Skeletal muscle tissue (tissue), 4 donors: ENCODE data around the gene ARHGAP42. TPM values are rescaled to one million over a fixed set of nuclear protein-coding genes. Genes with fewer than 3 reads are reported as not detected.

ENCODE experiments used
- H3K27ac ChIP-seq: one replicate; pipeline ENCODE4 v1.7.0; 2013; ENCODE audit warnings: mild to moderate bottlenecking, low read depth, low read length, inconsistent platforms
- H3K27me3 ChIP-seq, 3 donors: one replicate each; pipeline ENCODE4 v1.7.0; 2013; ENCODE audit warnings: low read length in 3 of 3; ENCODE audit not compliant: control insufficient read depth in 3 of 3, insufficient read depth in 3 of 3
- H3K36me3 ChIP-seq, 3 donors: one replicate each; pipeline ENCODE4 v1.7.0; 2013; ENCODE audit warnings: low read length in 3 of 3; ENCODE audit not compliant: control insufficient read depth in 3 of 3, insufficient read depth in 3 of 3
- H3K4me1 ChIP-seq, 3 donors: one replicate each; pipeline ENCODE4 v1.7.0; 2013; ENCODE audit warnings: low read length in 3 of 3, mild to moderate bottlenecking in 3 of 3; ENCODE audit not compliant: control insufficient read depth in 3 of 3, insufficient read depth in 3 of 3
- H3K4me3 ChIP-seq, 3 donors: one replicate each; pipeline ENCODE4 v1.7.0; 2013; ENCODE audit warnings: low read length in 3 of 3
- H3K9ac ChIP-seq, 3 donors: one replicate each; pipeline ENCODE4 v1.7.0; 2013; ENCODE audit warnings: low read length in 3 of 3, mild to moderate bottlenecking in 3 of 3, moderate library complexity in 2 of 3, low read depth in 1 of 3
- H3K9me3 ChIP-seq, 3 donors: one replicate each; pipeline ENCODE4 v1.7.0; 2013; ENCODE audit warnings: low read length in 3 of 3; ENCODE audit not compliant: control insufficient read depth in 3 of 3
- total RNA-seq: library from RNA; depleted of rRNA; stranded (reverse); fragments of >200 nt; gene quantifications from one replicate; pipeline ENCODE4 v1.2.3, GENCODE V29; 2014
- donor health status: Osteomylitis.

The ARHGAP42 gene
- total RNA-seq, 1 donor from 2014 or later = 23.5 TPM

DNA sequence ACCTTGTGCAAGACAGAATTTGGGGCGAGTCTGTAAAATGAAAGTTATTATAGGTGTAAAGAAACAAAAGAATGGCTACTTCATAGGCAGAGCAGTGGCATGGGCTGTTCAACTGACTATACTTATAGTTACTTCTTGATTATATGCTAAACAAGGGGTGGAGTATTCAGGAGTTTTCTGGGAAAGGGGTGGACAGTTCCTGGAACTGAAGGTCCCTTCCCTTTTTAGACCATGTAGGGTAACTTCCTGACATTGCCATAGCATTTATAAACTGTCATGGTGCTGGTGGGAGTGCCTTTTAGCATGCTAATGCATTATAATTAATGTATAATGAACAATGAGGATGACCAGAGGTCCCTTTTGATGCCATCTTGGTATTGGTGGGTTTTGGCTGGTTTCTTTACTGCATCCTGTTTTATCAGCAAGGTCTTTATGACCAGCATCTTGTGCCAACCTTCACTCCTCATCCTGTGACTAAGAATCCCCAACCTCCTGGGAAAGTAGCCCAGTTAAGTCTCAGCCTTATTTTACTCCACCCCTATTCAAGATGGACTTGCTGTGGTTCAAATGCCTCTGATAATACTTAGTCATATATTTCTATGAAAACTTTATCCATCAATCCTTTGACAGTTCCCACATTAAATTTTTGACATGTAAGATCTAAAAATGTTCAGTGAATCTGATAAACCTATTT is 118.6 kb downstream of the ARHGAP42 start:
- Histone ChIP-seq H3K4me1 (peaks cover 0 to 2% (median 0%) of the 10 kb centered on the region in 3 donors), H3K27ac (no peak overlapping the region), H3K9ac (no peak overlapping the region), H3K36me3 (no peaks in the 10 kb centered on the region), H3K27me3 (no peaks in the 10 kb centered on the region), H3K9me3 (no peaks in the 10 kb centered on the region), H3K4me3 (no peak overlapping the region)

DNA sequence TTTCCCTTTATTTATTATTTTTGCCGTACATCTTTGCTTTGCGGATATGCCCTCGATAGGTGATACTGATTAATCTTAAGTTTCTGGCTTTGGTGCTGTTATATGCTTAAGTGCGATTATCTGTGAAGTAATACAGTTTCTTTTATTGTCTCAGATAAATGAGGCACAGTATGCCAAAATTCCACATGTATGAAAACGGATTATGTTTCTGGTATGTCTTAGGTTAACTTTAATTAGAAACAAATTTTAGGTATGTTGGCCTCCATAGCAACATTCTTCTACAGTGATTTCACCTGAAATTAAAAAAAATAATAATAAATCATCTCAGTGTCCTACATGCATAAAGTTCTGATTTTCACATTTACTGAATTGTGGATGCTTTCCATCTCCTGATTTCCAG is 119.2 kb downstream of the ARHGAP42 start:
- H3K36me3 ChIP-seq = no peaks in the 10 kb centered on the region
- H3K4me3 ChIP-seq = no peak overlapping the region
- H3K27me3 ChIP-seq = no peaks in the 10 kb centered on the region
- no peak overlapping the region for H3K9ac ChIP-seq
- H3K9me3 ChIP-seq = no peaks in the 10 kb centered on the region
- peaks cover 0 to 2% (median 0%) of the 10 kb centered on the region in 3 donors for H3K4me1 ChIP-seq
- H3K27ac ChIP-seq = no peak overlapping the region

DNA sequence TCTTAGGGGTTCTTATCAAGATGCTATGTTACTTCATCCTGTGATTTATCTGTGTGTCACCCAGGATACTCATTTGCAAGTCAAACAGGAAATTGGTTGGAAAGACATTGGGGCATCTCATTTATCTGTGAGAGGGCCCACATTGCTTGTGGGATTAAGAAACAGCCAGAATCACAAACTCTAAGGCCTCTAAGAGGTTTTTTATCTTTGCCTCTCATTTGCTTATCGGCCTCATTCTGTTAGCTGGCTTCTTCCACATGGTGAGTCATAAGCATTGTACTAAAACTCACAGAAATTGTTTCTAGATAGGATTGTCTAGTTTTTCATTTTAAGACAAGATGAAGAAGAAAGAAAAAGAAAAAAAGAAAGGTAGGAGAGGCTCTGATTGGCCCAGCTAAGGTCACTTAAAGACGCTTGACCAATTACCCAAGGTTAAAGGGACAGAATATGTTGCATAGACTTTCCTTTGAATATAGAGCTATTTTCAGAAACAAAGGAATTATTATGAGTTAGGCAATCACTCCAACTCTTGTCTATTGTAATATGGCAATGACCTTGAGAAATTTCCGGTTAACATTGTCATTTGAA is 121.9 kb downstream of the ARHGAP42 start:
- H3K9ac ChIP-seq = no peak overlapping the region
- H3K4me1 ChIP-seq = peaks cover 0 to 2% (median 0%) of the 10 kb centered on the region in 3 donors
- no peaks in the 10 kb centered on the region for H3K27me3 ChIP-seq
- H3K27ac ChIP-seq = no peak overlapping the region
- no peaks in the 10 kb centered on the region for H3K9me3 ChIP-seq
- no peak overlapping the region for H3K4me3 ChIP-seq
- no peaks in the 10 kb centered on the region for H3K36me3 ChIP-seq

DNA sequence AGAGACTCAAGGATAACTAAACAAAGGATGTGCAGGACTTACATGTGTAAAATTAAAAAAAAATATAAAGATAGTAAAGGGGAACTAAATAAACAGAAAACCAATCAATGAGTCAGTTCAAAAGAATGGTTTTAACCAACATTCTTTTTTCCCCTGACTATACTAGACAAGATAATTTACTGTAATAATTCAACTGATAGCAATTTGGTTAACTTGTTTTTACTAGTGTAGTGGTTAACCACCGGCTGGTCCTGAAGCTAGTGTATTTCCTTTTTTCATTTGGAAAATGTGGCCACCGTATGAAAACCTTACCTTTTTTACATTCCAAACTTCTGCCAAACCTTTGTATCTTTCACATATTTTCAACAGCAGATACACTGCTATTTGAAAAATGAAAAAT is 123.1 kb downstream of the ARHGAP42 start:
- Histone ChIP-seq H3K9me3 (no peaks in the 10 kb centered on the region), H3K4me3 (no peak overlapping the region), H3K9ac (no peak overlapping the region), H3K27me3 (no peaks in the 10 kb centered on the region), H3K4me1 (peaks cover 0 to 2% (median 0%) of the 10 kb centered on the region in 3 donors), H3K36me3 (no peaks in the 10 kb centered on the region), H3K27ac (no peak overlapping the region)

DNA sequence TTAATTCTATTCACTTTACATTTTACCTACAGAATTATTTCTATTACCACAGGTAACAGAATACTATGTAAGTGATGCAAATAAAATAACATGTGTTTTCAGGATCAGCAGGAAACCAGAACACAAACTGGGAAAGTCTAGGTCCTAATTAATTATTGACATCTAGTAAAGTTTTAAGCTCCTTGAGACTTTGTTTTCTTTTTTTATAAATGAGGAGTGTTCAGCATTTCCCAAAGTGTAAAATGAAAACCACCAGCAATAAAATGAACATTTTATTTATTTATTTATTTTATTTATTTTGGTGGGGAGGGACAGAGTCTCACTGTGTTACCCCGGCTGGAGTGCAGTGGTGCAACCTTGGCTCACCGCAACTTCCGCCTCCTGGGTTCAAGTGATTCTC is 123.6 kb downstream of the ARHGAP42 start:
- Histone ChIP-seq H3K27me3 (no peaks in the 10 kb centered on the region), H3K27ac (no peak overlapping the region), H3K4me1 (peaks cover 0 to 2% (median 0%) of the 10 kb centered on the region in 3 donors), H3K9me3 (no peaks in the 10 kb centered on the region), H3K9ac (no peak overlapping the region), H3K4me3 (no peak overlapping the region), H3K36me3 (no peaks in the 10 kb centered on the region)

DNA sequence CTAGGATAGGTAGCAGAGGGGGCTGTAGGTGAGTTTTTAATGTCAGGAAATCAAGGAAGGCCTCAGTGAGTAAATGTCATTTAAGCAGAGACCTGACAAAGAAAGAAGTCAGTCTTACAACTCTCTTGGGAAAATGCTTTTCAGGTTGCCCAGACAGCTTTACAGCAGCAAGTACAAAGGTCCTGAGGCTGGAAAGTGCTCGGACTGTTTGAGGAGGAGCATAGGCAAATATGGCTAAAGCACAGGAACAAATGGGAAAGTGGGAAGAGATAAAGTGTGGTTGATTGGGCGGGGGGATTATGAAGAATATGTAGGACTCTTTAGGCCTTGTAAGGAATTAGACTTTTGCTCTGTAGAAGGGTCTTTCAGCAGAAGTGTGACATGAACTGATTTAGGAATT is 125.4 kb downstream of the ARHGAP42 start:
- H3K36me3 ChIP-seq = no peaks in the 10 kb centered on the region
- no peak overlapping the region for H3K9ac ChIP-seq
- H3K27ac ChIP-seq = no peak overlapping the region

DNA sequence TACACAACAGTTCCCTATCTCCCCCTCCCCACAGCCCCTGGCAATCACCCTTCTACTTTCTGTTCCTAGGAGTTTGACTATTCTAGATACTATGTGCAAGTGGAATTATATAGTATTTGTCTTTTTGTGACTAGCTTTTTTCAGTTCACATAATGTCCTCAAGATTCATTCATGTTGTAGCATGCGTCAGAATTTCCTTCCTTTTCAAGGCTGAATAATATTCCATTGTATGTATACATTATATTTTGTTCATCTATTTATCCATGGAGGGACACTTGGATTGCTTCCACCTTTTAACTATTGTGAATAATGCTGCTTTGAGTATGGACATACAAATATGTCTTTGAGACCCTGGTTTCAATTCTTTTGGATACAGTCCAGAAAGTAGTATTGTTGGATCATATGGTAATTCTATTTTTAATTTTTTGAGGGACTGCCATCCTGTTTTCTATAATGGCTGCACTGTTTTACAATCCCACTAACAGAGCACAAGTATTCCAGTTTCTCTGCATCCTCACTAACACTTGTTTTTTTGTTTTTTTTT is 128.8 kb downstream of the ARHGAP42 start:
- H3K27me3 ChIP-seq = no peaks in the 10 kb centered on the region
- H3K9ac ChIP-seq = no peak overlapping the region
- no peak overlapping the region for H3K27ac ChIP-seq
- no peaks in the 10 kb centered on the region for H3K36me3 ChIP-seq
- H3K9me3 ChIP-seq = no peaks in the 10 kb centered on the region
- H3K4me3 ChIP-seq = no peak overlapping the region
- H3K4me1 ChIP-seq = no peaks in the 10 kb centered on the region

More for the DNA sequence above, 125.4 kb downstream of the ARHGAP42 start:
- H3K9me3 ChIP-seq = no peaks in the 10 kb centered on the region
- no peaks in the 10 kb centered on the region for H3K4me1 ChIP-seq
- H3K4me3 ChIP-seq = no peak overlapping the region
- H3K27me3 ChIP-seq = no peaks in the 10 kb centered on the region

DNA sequence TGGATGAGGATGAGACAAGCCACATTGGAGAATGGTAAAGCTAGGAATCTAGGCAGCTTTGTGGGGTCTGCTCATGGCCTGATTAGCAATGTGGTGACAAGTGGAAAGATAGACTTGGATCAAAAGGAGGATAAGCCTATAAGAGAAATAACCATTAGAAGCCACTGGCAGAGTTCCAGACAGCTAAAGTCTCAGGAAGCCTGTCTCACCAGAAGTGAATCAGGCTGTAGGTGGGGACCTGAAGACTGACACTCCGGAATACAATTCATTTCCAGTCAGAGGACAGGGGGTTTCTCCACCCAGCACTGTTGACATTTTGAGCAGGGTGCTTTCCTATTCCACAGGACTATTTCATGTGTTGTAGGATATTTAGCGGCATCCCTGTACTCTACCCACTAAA is 129.7 kb downstream of the ARHGAP42 start:
- H3K4me1 ChIP-seq = no peaks in the 10 kb centered on the region
- H3K9ac ChIP-seq = no peak overlapping the region
- no peaks in the 10 kb centered on the region for H3K27me3 ChIP-seq
- no peak overlapping the region for H3K4me3 ChIP-seq
- H3K9me3 ChIP-seq = no peaks in the 10 kb centered on the region
- no peak overlapping the region for H3K27ac ChIP-seq
- H3K36me3 ChIP-seq = no peaks in the 10 kb centered on the region

DNA sequence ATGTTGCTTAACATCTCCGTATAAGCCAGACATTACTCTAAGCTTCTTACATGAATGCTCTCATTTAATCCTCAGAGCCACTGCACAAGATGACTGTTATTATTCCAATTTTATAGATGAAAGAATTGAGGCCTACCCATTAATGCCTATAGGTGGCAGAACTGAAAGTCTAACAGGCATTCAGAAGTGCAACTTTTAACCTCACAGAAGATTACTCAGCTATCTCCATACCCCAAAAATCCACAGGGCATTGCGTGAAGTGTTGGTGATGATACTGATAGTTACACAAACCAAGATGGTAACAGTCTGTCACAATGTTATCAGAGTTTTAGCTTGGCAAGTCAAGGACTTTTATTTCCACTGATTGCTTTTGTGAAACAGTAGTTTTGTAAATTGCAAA is 130.5 kb downstream of the ARHGAP42 start:
- Histone ChIP-seq H3K4me1 (peaks cover 2 to 3% (median 2%) of the 10 kb centered on the region in 3 donors), H3K27ac (no peak overlapping the region), H3K36me3 (no peaks in the 10 kb centered on the region), H3K9ac (no peak overlapping the region), H3K9me3 (no peaks in the 10 kb centered on the region), H3K4me3 (no peak overlapping the region), H3K27me3 (no peaks in the 10 kb centered on the region)

DNA sequence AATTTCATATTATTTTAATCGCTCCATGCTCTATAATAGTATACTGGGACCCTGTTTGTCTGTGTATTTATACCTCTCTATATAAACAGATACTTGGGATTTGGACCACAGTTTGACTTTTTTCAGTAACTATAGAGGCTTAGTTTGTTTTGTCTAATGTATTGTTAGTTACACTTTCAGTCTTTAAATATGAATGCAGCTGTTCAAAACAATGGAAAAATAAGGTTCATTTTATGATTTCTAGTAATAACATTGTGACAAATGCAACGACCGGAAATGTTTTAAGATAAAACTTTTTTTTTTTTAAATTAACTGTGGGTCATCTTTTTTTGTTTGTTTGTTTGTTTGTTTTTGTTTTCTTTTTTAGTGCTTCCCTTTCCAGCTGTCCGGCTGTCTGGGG is 133.5 kb downstream of the ARHGAP42 start:
- Histone ChIP-seq H3K27ac (no peak overlapping the region), H3K36me3 (no peaks in the 10 kb centered on the region), H3K9ac (no peak overlapping the region), H3K27me3 (no peaks in the 10 kb centered on the region), H3K4me3 (no peak overlapping the region), H3K9me3 (no peaks in the 10 kb centered on the region), H3K4me1 (peaks cover 7 to 11% (median 10%) of the 10 kb centered on the region in 3 donors)
